Heart left ventricle (tissue), 16 donors: ENCODE results near the gene RBBP6. TPM values are rescaled to one million over a fixed set of nuclear protein-coding genes. Genes with fewer than 3 reads are reported as not detected.

Experiments used
- ATAC-seq, 4 donors: fragments of 200-7000 bp; cut with Tn5 transposase; one replicate each; pipeline ENCODE4 v1.9.1; 2020 to 2022; ENCODE audit warnings: moderate library complexity in 4 of 4, mild to moderate bottlenecking in 3 of 4, moderate number of reproducible peaks in 1 of 4
- DNase-seq, 5 donors: peaks; one replicate each; pipeline ENCODE4 v3.0.0-alpha.2; 2020
- H3K27ac ChIP-seq, 12 donors: fragments of 200-600 bp; sonication (generic) in 4 of 12; one replicate each; pipeline versions ENCODE4 v1.5.0 to v1.8.0; 2016 to 2022; ENCODE audit warnings: mild to moderate bottlenecking in 2 of 12
- H3K27me3 ChIP-seq, 9 donors: fragments of 200-600 bp; sonication (generic) in 2 of 9; one replicate each; pipeline versions ENCODE4 v1.5.1 to v1.8.0; 2016 to 2022; ENCODE audit warnings: mild to moderate bottlenecking in 3 of 9
- H3K36me3 ChIP-seq, 9 donors: fragments of 200-600 bp; sonication (generic) in 2 of 9; one replicate each; pipeline versions ENCODE4 v1.5.0 to v1.8.0; 2018 to 2022; ENCODE audit warnings: mild to moderate bottlenecking in 2 of 9
- H3K4me1 ChIP-seq, 12 donors: fragments of 200-600 bp; sonication (generic) in 4 of 12; one replicate each; pipeline versions ENCODE4 v1.5.0 to v1.8.0; 2016 to 2022; ENCODE audit warnings: mild to moderate bottlenecking in 3 of 12
- H3K4me3 ChIP-seq, 12 donors: fragments of 200-600 bp; sonication (generic) in 4 of 12; one replicate each; pipeline versions ENCODE4 v1.5.0 to v1.8.0; 2017 to 2022; ENCODE audit warnings: mild to moderate bottlenecking in 9 of 12, moderate library complexity in 4 of 12
- H3K9me3 ChIP-seq, 12 donors: fragments of 200-600 bp; sonication (generic) in 4 of 12; one replicate each; pipeline versions ENCODE4 v1.5.0 to v1.8.0; 2016 to 2022; ENCODE audit warnings: mild to moderate bottlenecking in 1 of 12
- POLR2A ChIP-seq, 2 donors: fragments of 450-650 bp; IDR thresholded peaks; one replicate each; pipeline ENCODE4 v1.6.1; 2017; ENCODE audit warnings: antibody characterized with exemption in 2 of 2, mild to moderate bottlenecking in 2 of 2, moderate library complexity in 2 of 2
- WGBS, 4 donors: extraction: QIAGEN DNeasy Blood & Tissue Kit in 2 of 4; methylation state at CpG; one replicate each; pipeline versions ENCODE4 v1.1.5 to v1.1.7; 2013 to 2018; 5-methylcytosine and 5-hydroxymethylcytosine counted together
- intact Hi-C, 10 donors: fragments of 100-400 bp; cut with DNase I; formaldehyde crosslinking; loops; one replicate each; pipeline versions ENCODE4 v1.11.1 to v1.14.2; 2022
- polyA plus RNA-seq, 2 donors: library from polyadenylated mRNA; stranded (reverse); fragments of 200-250 nt; gene quantifications; one replicate each; pipeline ENCODE4 v1.2.3, GENCODE V29; 2013
- total RNA-seq, 9 donors: library from RNA; depleted of rRNA in 2 of 9; stranded (reverse); fragments of >200 nt in 2 of 9; fragmentation: NEBNext Ultra II Directional in 3 of 9; extraction: Animal tissue kit (Norgen Biotek cat#: 25700) in 3 of 9; gene quantifications; one replicate each; pipeline versions ENCODE4 v1.1.0 to v1.2.4, GENCODE V29; 2016 to 2023
- TF ChIP-seq, protein P1 (sequence below), 12 donors: fragments of 200-600 bp; sonication (generic) in 4 of 12; IDR thresholded peaks; one replicate each; pipeline versions ENCODE4 v1.5.0 to v1.8.0; 2018 to 2022; ENCODE audit warnings: antibody characterized with exemption in 12 of 12, mild to moderate bottlenecking in 5 of 12
- donor health status: ischemic (EF 13 %, LVEDD 7.1; RV severe dilation, severe dysfunction).
- donor health status: healthy with polysubstance abuse.
- donor health status: DM: no; HTN: yes; CAD: no.
- donor health status: DM: no; HTN: no; CAD: no.
- donor health status: ischemic (EF 25% LVEDD 6.9; RV normal size, moderate dysfunction).
- donor health status: ischemic (EF 25% LVEDD 5.7; RV mildly dilated, moderate dysfunction).
- donor health status: healthy.
- donor health status: DM: yes; HTN: yes; CAD: no.
- donor health status: ischemic (EF 35%, LVEDD 5.7; RV mildly dilated, moderate dysfunction).
- donor health status: nonischemic (EF 11% LVEDD 7.7; RV severe dilation, severe dysfunction).
- donor health status: DM: yes; HTN: yes; CAD: no.
- donor health status: PGD.
- donor health status: ischemic (EF 29% LVEDD 5.4; RV normal size, mild dysfunction).
- donor health status: nonischemic (EF 23%, LVEDD 6.1; RV moderate dilation, normal function).

The RBBP6 gene
- total and polyA plus RNA-seq, 11 donors = 22.2 to 44.5 (median 32.2) TPM

DNA sequence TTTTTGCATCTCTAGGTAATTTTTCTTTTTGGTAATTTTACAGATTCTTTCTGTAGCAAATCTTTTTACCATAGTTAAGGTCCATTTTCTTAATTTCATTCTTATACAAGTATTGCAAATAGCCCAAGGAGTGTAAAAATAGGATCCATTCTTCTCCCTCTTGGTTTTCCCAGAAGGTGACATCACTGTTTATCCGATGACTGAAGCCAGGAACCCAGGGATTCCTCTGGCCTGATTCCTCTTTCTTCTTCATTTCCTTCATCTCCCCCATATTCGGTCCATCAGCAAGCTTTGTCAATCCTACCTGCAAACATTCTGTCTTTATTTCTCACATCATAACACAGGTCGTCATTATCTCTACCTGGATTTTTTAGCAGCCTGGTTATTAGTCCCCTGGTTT is 5.3 kb downstream of the RBBP6 start:
- intact Hi-C loops = loop anchor here in 2 of 10 donors (5.0 to 10.0 kb wide), 3 partner anchors 180 to 710 kb away; partner anchors contain the start of genes TNRC6A (in 2 of the 2) and ZKSCAN2 (in 1 of the 2)
- H3K36me3 ChIP-seq = peaks cover 3 to 42% (median 39%) of the 10 kb centered on the region in 9 donors
- 26 to 42% (median 31%) methylated on average over 3 of the region's 3 CpGs for WGBS, 4 donors
- H3K4me1 ChIP-seq = peaks cover 3 to 55% (median 43%) of the 10 kb centered on the region in 12 donors
- ATAC-seq (no peak), DNase-seq (no peak)
- H3K4me3 ChIP-seq = peak overlapping the region in 5 of 12 donors; percentile 0 to 99 (median 96)
- TF ChIP-seq, protein P1, sequence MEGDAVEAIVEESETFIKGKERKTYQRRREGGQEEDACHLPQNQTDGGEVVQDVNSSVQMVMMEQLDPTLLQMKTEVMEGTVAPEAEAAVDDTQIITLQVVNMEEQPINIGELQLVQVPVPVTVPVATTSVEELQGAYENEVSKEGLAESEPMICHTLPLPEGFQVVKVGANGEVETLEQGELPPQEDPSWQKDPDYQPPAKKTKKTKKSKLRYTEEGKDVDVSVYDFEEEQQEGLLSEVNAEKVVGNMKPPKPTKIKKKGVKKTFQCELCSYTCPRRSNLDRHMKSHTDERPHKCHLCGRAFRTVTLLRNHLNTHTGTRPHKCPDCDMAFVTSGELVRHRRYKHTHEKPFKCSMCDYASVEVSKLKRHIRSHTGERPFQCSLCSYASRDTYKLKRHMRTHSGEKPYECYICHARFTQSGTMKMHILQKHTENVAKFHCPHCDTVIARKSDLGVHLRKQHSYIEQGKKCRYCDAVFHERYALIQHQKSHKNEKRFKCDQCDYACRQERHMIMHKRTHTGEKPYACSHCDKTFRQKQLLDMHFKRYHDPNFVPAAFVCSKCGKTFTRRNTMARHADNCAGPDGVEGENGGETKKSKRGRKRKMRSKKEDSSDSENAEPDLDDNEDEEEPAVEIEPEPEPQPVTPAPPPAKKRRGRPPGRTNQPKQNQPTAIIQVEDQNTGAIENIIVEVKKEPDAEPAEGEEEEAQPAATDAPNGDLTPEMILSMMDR (IDR thresholded peaks at IDR 0.05) = no peak
- TF ChIP-seq POLR2A (IDR thresholded peaks at IDR 0.05) = no peak
- no peaks in the 10 kb centered on the region for H3K9me3 ChIP-seq
- H3K27ac ChIP-seq = peak overlapping the region in 7 of 12 donors; percentile 22 to 69 (median 39)
- H3K27me3 ChIP-seq = no peaks in the 10 kb centered on the region

GRCh38 chr16:24550295-24550694 is 10.9 kb downstream of the RBBP6 start:
- Histone ChIP-seq H3K27ac (no peak overlapping the region), H3K36me3 (peaks cover 0 to 98% (median 76%) of the 10 kb centered on the region in 9 donors), H3K4me3 (no peak overlapping the region), H3K4me1 (peaks cover 0 to 38% (median 14%) of the 10 kb centered on the region in 12 donors), H3K9me3 (no peaks in the 10 kb centered on the region), H3K27me3 (no peaks in the 10 kb centered on the region)
- intact Hi-C loops = no loop called here
- ATAC-seq (no peak), DNase-seq (no peak)
- no peak for TF ChIP-seq POLR2A (IDR thresholded peaks at IDR 0.05)
- TF ChIP-seq, protein P1 (IDR thresholded peaks at IDR 0.05) = no peak
- 93 to 100% (median 99%) methylated on average over 1 of the region's 1 CpG for WGBS, 4 donors

DNA sequence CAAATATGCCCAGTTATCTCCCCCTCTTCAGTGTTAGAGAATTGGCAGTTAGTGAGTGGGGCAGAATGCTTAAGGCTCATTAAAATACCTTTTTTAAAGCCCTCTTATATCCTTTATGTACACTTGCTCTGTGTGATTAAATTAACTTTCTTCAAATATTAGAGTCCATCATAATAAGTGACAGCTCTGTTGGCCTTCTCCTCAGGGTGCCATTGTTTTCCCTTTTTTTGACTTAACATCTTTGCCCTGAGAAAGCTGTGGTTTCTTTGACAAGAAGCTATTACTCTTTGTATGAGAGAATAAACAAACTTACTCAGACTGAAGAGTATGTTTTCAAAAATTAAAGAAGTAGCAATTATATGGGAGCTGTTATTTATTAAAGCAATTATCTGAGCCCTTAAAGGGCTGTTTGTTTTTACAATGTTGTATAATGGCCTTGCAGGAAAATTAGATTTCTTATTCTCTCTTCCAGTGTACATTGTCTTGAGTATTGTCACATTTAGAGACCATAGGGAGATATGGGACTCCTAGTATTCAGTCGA is 13.4 kb downstream of the RBBP6 start:
- ATAC-seq = no peak
- Histone ChIP-seq H3K9me3 (no peaks in the 10 kb centered on the region), H3K36me3 (peaks cover 0 to 99% (median 80%) of the 10 kb centered on the region in 9 donors), H3K4me1 (peaks cover 0 to 22% (median 7%) of the 10 kb centered on the region in 12 donors), H3K4me3 (no peak overlapping the region), H3K27ac (no peak overlapping the region), H3K27me3 (no peaks in the 10 kb centered on the region)
- DNase-seq = no peak
- TF ChIP-seq POLR2A (IDR thresholded peaks at IDR 0.05) = no peak
- TF ChIP-seq, protein P1 (IDR thresholded peaks at IDR 0.05) = no peak
- 84 to 90% (median 86%) methylated on average over 1 of the region's 1 CpG for WGBS, 4 donors
- intact Hi-C loops = no loop called here

DNA sequence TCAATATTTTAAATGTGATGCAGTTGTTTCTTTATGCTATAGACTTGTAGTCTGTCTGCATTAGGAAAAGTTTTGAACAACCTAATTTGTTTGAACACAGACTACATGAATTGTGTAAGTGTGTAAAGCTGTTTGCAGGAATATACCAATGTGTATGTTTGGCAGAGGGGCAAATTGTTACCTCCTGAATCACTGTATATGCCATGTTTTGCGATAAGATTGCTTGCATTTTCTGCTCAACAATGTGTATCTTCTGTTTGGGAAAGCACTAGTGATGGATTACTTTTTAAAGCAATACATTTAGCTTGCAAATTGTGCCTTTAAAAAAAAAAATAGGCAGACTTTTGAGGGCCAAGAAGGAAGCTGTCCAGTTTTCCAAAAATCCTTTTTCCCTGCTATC is 14.6 kb downstream of the RBBP6 start:
- no peak overlapping the region for H3K27ac ChIP-seq
- H3K9me3 ChIP-seq = no peaks in the 10 kb centered on the region
- no peak for TF ChIP-seq POLR2A (IDR thresholded peaks at IDR 0.05)
- TF ChIP-seq, protein P1 (IDR thresholded peaks at IDR 0.05) = no peak
- H3K4me1 ChIP-seq = peaks cover 0 to 22% (median 7%) of the 10 kb centered on the region in 12 donors
- H3K27me3 ChIP-seq = no peaks in the 10 kb centered on the region
- intact Hi-C loops = no loop called here
- no peak overlapping the region for H3K4me3 ChIP-seq
- no peak for DNase-seq
- ATAC-seq = no peak
- H3K36me3 ChIP-seq = peaks cover 0 to 99% (median 80%) of the 10 kb centered on the region in 9 donors
- 69 to 88% (median 82%) methylated on average over 1 of the region's 1 CpG for WGBS, 4 donors
